Activated T-helper 1 cell treated with Interleukin-2 at 50 U/mL for 16 hours (primary cell): ENCODE results near the gene VWA8.

ENCODE experiments used
- DNase-seq: peaks from one replicate; pipeline ENCODE4 v3.0.0-alpha.2; 2020; ENCODE audit warnings: low read depth

Gene VWA8

GRCh38 chr13:41520016-41520659 is 440.8 kb downstream of the VWA8 start:
- no peak for DNase-seq
